GM18505 (cell line): ENCODE data around the gene TOX2.

ENCODE experiments used
- ATAC-seq: cut with Tn5 transposase; IDR thresholded peaks from one replicate; pipeline ENCODE4 v1.9.1; 2021; ENCODE audit not compliant: unreplicated experiment
- POLR2A ChIP-seq: IDR thresholded peaks from 4 replicates; pipeline ENCODE4 v1.6.1; 2011; ENCODE audit warnings: borderline replicate concordance; ENCODE audit not compliant: insufficient read depth, insufficient read length; ENCODE audit errors: extremely low read depth

Gene TOX2

DNA sequence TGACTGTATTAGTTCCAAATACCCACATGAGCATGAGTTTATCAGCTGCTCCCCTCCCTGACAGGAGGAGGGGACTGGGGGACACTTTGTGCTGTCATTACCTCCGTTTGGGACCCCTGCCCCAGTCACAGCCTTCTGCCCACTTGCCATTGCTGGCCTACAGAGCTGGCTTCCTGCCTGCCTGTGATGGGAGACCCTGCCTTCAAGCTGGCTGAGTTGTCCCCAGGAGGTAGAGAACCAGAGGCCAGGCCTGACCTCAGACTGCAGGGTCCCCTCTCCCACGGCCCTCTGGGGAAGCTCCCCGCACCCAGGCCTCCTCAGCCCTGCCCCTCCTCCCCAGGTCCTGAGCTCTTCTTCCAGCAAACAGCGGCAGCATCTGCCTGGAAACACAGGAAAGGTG is 166.8 kb downstream of the TOX2 start:
- ATAC-seq: no peak
- TF ChIP-seq POLR2A: no peak

- no peak for TF ChIP-seq POLR2A
- ATAC-seq: no peak
These were observed 167.2 kb downstream of the TOX2 start for GRCh38 chr20:44081888-44082287.

GRCh38 chr20:44083220-44083933 is 168.7 kb downstream of the TOX2 start:
- no peak for TF ChIP-seq POLR2A
- no peak for ATAC-seq

DNA sequence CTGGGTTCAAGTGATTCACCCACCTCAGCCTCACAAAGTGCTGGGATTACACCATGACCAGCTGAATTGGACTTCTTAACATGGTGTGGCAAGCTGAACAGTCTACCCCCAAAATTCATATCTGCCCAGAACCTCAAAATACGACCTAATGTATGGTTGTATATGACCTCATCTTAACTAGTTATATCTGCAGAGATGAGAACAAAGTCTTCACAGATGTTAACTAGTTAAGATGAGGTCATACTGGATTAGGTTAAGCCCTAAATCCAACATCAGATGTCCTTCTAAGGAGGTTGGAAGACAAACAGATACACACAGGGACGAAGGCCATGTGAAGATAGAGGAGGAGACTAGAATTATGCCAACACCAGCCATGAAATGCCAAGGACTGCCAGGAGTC is 169.8 kb downstream of the TOX2 start:
- no peak for ATAC-seq
- TF ChIP-seq POLR2A: no peak

DNA sequence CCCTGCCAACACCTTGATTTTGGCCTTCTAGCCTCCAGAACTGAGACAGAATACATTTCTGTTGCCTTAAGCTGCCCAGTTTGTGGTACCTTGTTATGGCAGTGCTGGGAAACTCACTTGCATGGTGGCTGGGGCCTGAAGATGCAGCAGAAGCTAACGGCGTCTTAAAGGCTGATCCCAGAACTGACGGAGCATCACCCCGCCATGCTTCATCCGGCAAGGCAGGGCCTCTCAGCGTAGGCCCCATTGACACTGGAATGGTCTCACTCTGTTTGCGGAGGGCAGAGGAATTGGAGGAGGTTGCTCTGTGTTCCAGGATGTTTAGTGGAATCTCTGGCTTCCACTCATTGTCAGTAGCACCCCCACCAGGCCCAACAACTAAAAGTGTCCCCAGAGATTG is 170.2 kb downstream of the TOX2 start:
- no peak for TF ChIP-seq POLR2A
- no peak for ATAC-seq

DNA sequence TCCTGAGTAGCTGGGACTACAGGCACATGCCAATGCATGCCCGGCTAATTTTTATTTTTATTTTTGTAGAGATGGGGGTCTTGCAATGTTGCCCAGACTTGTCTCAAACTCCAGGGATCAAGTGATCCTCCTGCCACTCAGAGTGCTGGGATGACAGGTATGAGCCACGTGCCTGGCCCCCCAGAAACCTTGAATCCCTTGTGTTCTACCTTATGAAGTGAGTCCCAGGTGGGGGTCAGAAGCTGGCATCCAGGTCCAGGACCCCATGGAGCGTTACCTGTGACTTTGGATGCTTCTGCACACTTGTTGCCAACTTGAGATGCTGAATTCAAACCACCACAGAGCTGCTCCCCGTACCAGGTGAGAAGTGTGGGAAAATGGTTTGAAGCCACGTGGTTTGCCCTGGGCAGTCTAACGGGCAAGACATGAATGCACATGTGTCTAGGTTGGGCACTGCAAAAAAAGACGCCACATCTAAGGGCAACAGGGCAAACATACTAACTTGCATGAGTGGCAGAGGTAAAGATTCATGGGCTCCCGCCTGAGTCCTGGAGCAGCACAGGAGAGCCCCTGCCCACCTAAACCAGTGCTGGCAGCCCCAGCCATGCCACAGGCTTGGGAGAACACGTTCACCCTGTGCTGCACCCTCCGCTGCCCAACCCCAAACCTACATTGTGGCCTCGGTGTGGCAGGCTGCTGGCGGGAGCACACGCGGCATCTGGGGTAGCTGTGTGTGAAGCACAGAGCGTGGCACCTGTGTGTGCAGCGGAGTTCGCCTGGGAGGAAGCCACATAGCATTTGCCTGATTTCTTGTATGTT is 171.2 kb downstream of the TOX2 start:
- no peak for TF ChIP-seq POLR2A
- no peak for ATAC-seq

DNA sequence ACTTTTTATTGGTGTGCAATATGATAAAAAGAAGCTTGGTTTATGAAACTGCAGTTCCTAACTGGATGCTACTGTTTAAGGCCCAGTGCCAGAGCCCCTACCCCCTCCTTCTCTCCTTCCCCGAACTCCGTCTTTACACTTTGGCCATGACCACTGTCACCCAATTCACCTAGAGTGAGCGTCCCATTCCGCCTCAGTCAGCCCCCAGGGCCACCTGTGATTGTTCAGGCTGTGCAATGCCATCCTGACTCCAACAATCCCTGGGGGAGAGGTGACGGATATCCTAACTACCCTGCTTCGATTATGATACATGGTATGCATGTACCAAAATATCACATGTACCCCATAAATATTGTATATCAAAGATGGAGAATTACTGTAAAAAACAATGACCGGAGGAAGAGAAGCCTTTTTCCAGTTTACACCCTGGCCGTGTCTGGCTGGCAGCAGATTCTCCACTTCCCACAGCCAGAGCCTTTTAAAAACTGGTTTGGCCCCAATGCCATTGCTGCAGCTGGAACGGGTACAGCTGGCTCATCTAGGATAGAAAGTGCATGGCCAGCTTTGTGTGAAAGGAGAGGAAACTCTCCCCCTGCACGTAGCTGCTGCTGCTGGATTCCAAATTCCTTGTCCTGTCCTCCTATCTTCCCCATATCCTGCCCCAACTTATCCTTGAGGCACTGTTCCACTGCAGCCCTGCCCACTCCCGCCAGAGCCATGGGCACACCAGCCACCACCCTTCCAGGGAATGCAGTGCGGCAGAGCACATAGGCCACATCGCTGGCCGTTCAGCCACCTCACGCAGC is 172.6 kb downstream of the TOX2 start:
- no peak for TF ChIP-seq POLR2A
- no peak for ATAC-seq

GRCh38 chr20:44087857-44088120 is 173.1 kb downstream of the TOX2 start:
- no peak for ATAC-seq
- TF ChIP-seq POLR2A: no peak

DNA sequence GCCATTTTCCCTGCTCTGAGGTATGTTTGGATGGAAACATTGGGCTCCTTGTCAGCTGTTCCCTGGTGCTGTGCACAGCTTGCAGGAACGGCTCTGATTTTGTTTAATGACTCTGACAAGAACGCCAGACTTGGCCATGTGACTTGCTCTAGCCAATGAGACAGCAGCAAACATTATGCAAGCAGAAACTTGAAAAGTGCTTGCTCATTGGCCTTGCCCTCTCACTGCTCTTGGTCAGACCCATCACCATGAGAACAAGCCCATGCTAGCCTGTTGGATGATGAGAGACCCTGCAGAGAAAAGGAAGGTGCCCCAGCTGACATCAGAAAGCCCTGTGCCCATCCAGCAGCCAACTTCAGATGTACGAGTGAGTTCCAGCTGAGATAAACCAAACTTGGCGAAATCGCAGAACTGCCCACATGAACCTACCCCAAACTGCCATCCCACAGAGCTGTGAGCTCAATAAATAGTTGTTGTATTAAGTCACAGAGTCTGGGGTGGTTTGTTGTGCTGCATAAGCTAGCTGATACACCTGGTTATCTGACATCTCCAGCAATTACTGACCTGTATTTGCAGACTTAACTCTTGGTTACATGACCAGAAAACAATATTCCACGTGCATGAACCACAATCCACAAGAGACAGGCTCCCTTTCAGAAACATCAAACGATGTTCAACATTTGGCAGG is 175.5 kb downstream of the TOX2 start:
- no peak for TF ChIP-seq POLR2A
- ATAC-seq: no peak

- no peak for ATAC-seq
- no peak for TF ChIP-seq POLR2A
These were observed 176.4 kb downstream of the TOX2 start for GRCh38 chr20:44091026-44091425.

GRCh38 chr20:44092551-44093248 is 178.0 kb downstream of the TOX2 start:
- no peak for TF ChIP-seq POLR2A

DNA sequence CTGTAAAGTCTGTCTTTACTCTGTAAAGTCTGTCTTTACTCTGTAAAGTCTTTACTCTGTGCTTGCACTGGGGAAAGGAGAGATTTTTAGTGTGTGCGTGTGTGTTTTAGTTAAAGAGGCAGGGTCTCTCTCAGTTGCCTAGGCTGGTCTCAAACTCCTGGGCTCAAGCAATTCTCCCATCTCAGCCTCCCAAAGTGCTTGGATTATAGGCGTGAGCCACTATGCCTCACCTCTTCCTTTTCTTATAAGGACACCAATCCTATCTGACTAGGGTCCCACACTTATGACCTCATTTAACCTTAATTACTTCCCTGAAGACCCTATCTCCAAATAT is 178.6 kb downstream of the TOX2 start:
- TF ChIP-seq POLR2A: no peak
- no peak for ATAC-seq

More at GRCh38 chr20:44092551-44093248, 178.0 kb downstream of the TOX2 start:
- ATAC-seq: no peak

GRCh38 chr20:44095831-44096230 is 181.2 kb downstream of the TOX2 start:
- ATAC-seq: no peak
- no peak for TF ChIP-seq POLR2A
